Stimulated activated memory B cell treated with anti-CD40 and anti-IgM and Interleukin-4, amounts not matched to agents 10 μg/mL and 1 μg/mL and 100 μg/mL, for 72 hours (primary cell): Measurements from ENCODE around the gene UGT2A3.
"Not testable (repeated sequence)": the region's sequence is repeated elsewhere in the genome, so short reads cannot be mapped to it uniquely, and the experiment has no call there.

ENCODE experiments used
- ATAC-seq: fragments of 150-1000 bp; cut with Tn5 transposase; 2 replicates; pipeline ENCODE4 v1.10.0; 2021
- H3K27ac Mint-ChIP-seq: one replicate; pipeline ENCODE4 v1.8.0; 2022; ENCODE audit warnings: mild to moderate bottlenecking, mixed read lengths
- H3K27me3 Mint-ChIP-seq: one replicate; pipeline ENCODE4 v1.8.0; 2022; ENCODE audit warnings: mixed read lengths
- H3K36me3 Mint-ChIP-seq: one replicate; pipeline ENCODE4 v1.8.0; 2022; ENCODE audit warnings: mixed read lengths
- H3K4me1 Mint-ChIP-seq: one replicate; pipeline ENCODE4 v1.8.0; 2022; ENCODE audit warnings: mixed read lengths
- H3K4me3 Mint-ChIP-seq: one replicate; pipeline ENCODE4 v1.8.0; 2022; ENCODE audit warnings: mild to moderate bottlenecking, moderate library complexity, mixed read lengths
- H3K9me3 Mint-ChIP-seq: one replicate; pipeline ENCODE4 v1.8.0; 2022; ENCODE audit warnings: mixed read lengths

Gene UGT2A3

GRCh38 chr4:68948044-68948743, 3.4 kb downstream of the UGT2A3 start:
- H3K27me3 Mint-ChIP-seq = no peaks in the 10 kb centered on the region
- ATAC-seq = no peak
- H3K27ac Mint-ChIP-seq = no peak overlapping the region
- H3K4me1 Mint-ChIP-seq = no peaks in the 10 kb centered on the region
- H3K36me3 Mint-ChIP-seq = no peaks in the 10 kb centered on the region
- no peaks in the 10 kb centered on the region for H3K9me3 Mint-ChIP-seq
- no peak overlapping the region for H3K4me3 Mint-ChIP-seq

- Mint-ChIP-seq H3K27ac (no peak overlapping the region), H3K4me1 (no peaks in the 10 kb centered on the region), H3K36me3 (no peaks in the 10 kb centered on the region), H3K27me3 (no peaks in the 10 kb centered on the region), H3K4me3 (no peak overlapping the region), H3K9me3 (peaks cover 8% of the 10 kb centered on the region)
- ATAC-seq = no peak
These were observed 22.4 kb downstream of the UGT2A3 start for GRCh38 chr4:68929076-68929737.

DNA sequence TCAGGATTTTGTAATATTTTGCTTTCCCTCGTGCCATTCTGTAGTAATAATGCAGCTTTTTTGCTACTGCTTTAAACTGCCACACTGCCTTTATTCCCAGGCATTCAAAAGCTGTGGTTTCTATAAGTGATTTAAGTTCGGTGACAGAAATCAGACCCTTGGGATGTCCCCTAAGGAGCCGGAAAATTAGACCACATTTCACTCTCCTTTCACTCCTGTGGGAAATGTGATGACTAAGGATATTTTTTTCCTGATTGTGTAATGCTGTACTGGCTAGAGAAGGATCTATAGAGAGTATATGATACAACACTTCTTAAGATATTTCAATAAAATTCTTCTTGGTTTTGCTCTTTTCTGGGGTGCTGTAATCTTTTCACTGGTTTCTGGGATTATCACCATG, 24.4 kb downstream of the UGT2A3 start:
- Mint-ChIP-seq H3K9me3 (peaks cover 10% of the 10 kb centered on the region), H3K4me3 (no peak overlapping the region), H3K27ac (no peak overlapping the region), H3K27me3 (no peaks in the 10 kb centered on the region), H3K4me1 (no peaks in the 10 kb centered on the region), H3K36me3 (no peaks in the 10 kb centered on the region)
- ATAC-seq = no peak

- H3K4me3 Mint-ChIP-seq, H3K4me1 Mint-ChIP-seq, H3K9me3 Mint-ChIP-seq, H3K36me3 Mint-ChIP-seq, H3K27me3 Mint-ChIP-seq, H3K27ac Mint-ChIP-seq, ATAC-seq: not testable (repeated sequence)
These were observed 29.4 kb downstream of the UGT2A3 start for GRCh38 chr4:68922202-68922601.

DNA sequence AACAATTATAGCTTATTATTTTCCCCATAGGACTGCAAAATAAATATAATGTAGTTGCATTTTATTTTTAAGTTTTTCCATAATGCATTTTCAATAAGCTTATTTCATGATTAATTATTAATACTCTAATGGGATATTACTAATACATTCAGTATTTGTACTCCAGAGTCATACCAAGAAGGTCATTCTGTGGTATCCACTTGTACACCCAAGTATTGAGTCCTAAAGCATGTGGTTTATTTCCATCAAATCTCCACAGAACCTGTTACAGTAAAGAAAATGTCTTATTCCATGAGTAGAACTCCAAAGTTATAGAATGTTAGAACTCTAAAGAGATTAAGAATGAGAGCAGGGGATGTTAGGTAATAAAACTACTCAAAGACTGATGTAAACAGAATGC, 30.6 kb downstream of the UGT2A3 start:
- Mint-ChIP-seq H3K4me3 (no peak overlapping the region), H3K9me3 (peaks cover 3% of the 10 kb centered on the region), H3K27ac (no peak overlapping the region), H3K27me3 (no peaks in the 10 kb centered on the region), H3K36me3 (no peaks in the 10 kb centered on the region), H3K4me1 (no peaks in the 10 kb centered on the region)
- no peak for ATAC-seq

- Mint-ChIP-seq H3K36me3 (no peaks in the 10 kb centered on the region), H3K9me3 (no peaks in the 10 kb centered on the region), H3K4me3 (no peak overlapping the region), H3K4me1 (no peaks in the 10 kb centered on the region), H3K27me3 (no peaks in the 10 kb centered on the region), H3K27ac (no peak overlapping the region)
- ATAC-seq = no peak
These were observed 34.6 kb downstream of the UGT2A3 start for GRCh38 chr4:68917016-68917415.

DNA sequence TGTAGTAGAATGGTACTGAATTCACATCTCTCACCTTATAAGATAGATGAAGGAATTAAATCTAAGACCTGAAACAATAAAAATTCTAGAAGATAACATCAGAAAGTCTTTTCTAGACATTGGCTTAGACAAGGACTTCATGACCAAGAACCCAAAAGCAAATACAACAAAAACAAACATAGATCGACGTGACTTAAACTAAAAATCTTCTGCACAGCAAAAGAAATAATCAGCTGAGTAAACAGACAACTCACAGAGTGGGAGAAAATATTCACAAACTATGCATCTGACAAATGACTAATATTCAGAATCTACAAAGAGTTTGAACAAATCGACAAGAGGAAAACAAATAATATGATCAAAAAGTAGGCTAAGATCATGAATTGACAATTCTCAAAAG, 38.8 kb downstream of the UGT2A3 start:
- no peak overlapping the region for H3K27ac Mint-ChIP-seq
- no peak for ATAC-seq
- H3K4me1 Mint-ChIP-seq = no peaks in the 10 kb centered on the region
- H3K9me3 Mint-ChIP-seq = no peaks in the 10 kb centered on the region
- H3K36me3 Mint-ChIP-seq = no peaks in the 10 kb centered on the region
- no peak overlapping the region for H3K4me3 Mint-ChIP-seq
- no peaks in the 10 kb centered on the region for H3K27me3 Mint-ChIP-seq

DNA sequence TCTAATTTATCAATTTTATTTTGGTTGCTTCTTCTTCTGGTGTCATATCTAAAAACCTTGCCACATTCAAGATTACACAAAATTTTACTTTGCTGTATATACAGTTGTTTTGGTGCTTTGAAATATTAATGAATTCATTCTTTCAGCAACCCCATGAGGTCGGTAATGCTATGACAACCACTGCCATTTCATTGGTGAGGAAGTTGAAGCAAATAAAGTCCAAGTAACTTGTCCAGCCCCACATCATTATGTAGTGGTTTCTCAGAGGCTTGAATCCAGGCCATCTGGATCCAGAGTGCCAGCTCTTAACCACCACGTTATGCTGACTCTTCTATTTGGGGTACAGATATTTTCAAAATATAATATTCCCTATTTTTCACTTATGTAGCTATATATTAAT, 42.2 kb downstream of the UGT2A3 start:
- no peak overlapping the region for H3K27ac Mint-ChIP-seq
- no peak for ATAC-seq
- no peak overlapping the region for H3K4me3 Mint-ChIP-seq

DNA sequence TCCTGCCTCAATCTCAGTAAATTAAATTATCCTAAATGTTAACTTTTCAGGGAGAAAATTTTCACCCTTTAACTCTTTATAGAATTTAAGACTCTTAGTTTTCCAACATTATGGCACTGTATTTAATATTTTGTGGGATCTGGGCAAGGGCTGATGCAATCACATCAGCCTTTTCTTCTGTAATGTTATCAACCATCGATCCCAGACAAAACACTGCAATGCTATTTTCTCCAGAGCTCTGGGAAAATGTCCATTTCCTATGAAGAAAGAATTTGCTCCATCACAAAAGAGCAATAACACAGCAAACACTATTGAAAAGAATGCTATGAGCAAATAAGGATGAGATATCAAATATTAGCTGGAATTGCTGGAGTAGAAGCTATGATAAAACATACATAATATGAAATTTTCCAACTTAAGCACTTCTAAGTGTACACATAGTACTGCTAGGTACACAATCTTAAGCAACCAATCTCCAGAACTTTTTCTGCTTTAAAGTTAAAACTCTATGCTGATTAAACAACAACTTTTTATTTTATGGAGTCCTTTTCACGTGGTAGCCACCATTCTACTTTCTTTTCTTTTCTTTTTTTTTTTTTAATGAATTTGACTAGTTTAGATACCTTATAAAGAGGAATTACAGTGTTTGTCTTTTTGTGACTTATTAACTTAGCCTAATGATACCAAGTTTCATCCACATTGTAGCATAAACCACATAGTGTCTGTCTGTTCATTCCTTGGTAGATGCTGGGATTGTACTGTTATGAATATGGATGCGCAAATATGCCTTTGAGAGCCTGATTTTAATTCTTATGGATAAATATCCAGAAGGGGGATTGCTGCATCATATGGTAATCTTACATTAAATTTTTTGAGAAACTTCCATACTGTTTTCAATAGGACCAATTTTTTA, 43.6 kb downstream of the UGT2A3 start:
- Mint-ChIP-seq H3K4me3 (no peak overlapping the region), H3K27me3 (no peaks in the 10 kb centered on the region), H3K9me3 (no peaks in the 10 kb centered on the region), H3K4me1 (no peaks in the 10 kb centered on the region), H3K27ac (no peak overlapping the region), H3K36me3 (no peaks in the 10 kb centered on the region)
- no peak for ATAC-seq

More for the DNA sequence above, 42.2 kb downstream of the UGT2A3 start:
- no peaks in the 10 kb centered on the region for H3K36me3 Mint-ChIP-seq
- no peaks in the 10 kb centered on the region for H3K9me3 Mint-ChIP-seq
- H3K27me3 Mint-ChIP-seq = no peaks in the 10 kb centered on the region
- no peaks in the 10 kb centered on the region for H3K4me1 Mint-ChIP-seq

- no peaks in the 10 kb centered on the region for H3K36me3 Mint-ChIP-seq
- H3K27me3 Mint-ChIP-seq = no peaks in the 10 kb centered on the region
- no peak for ATAC-seq
- no peak overlapping the region for H3K4me3 Mint-ChIP-seq
- H3K9me3 Mint-ChIP-seq = no peaks in the 10 kb centered on the region
- H3K4me1 Mint-ChIP-seq = no peaks in the 10 kb centered on the region
- H3K27ac Mint-ChIP-seq = no peak overlapping the region
These were observed 44.4 kb downstream of the UGT2A3 start for GRCh38 chr4:68907245-68907644.

- Mint-ChIP-seq H3K36me3 (no peaks in the 10 kb centered on the region), H3K27ac (no peak overlapping the region), H3K4me3 (no peak overlapping the region), H3K4me1 (no peaks in the 10 kb centered on the region), H3K27me3 (no peaks in the 10 kb centered on the region), H3K9me3 (no peaks in the 10 kb centered on the region)
- no peak for ATAC-seq
These were observed 44.8 kb downstream of the UGT2A3 start for GRCh38 chr4:68906780-68907137.

- H3K36me3 Mint-ChIP-seq = no peaks in the 10 kb centered on the region
These were observed 45.4 kb downstream of the UGT2A3 start for GRCh38 chr4:68905939-68906779.

DNA sequence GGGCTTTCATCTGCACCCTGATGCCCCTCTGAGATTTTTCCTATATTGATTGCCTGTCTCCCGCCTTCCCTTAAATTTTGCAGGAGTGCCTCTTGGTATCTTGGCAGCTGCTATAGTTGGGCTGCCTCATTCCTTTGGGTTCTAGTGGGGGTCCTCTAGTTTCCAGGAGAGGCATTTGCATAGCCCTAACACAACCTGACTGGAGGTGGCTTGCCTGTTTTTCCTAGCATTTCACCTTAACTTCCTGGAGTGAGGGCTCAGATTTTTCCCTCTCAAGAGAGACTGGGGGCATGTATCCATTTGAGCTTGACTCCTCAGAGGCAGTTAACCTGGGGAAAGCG, 46.0 kb downstream of the UGT2A3 start:
- Mint-ChIP-seq H3K27me3 (no peaks in the 10 kb centered on the region), H3K36me3 (no peaks in the 10 kb centered on the region), H3K4me1 (no peaks in the 10 kb centered on the region), H3K27ac (no peak overlapping the region), H3K4me3 (no peak overlapping the region), H3K9me3 (no peaks in the 10 kb centered on the region)
- ATAC-seq = no peak

More at GRCh38 chr4:68905939-68906779, 45.4 kb downstream of the UGT2A3 start:
- H3K4me1 Mint-ChIP-seq = no peaks in the 10 kb centered on the region
- no peaks in the 10 kb centered on the region for H3K27me3 Mint-ChIP-seq
- no peak overlapping the region for H3K4me3 Mint-ChIP-seq
- H3K27ac Mint-ChIP-seq = no peak overlapping the region
- no peaks in the 10 kb centered on the region for H3K9me3 Mint-ChIP-seq
- ATAC-seq = no peak

- Mint-ChIP-seq H3K4me1 (no peaks in the 10 kb centered on the region), H3K4me3 (no peak overlapping the region), H3K27ac (no peak overlapping the region), H3K9me3 (no peaks in the 10 kb centered on the region), H3K36me3 (no peaks in the 10 kb centered on the region), H3K27me3 (no peaks in the 10 kb centered on the region)
- no peak for ATAC-seq
These were observed 46.8 kb downstream of the UGT2A3 start for GRCh38 chr4:68904786-68905185.

DNA sequence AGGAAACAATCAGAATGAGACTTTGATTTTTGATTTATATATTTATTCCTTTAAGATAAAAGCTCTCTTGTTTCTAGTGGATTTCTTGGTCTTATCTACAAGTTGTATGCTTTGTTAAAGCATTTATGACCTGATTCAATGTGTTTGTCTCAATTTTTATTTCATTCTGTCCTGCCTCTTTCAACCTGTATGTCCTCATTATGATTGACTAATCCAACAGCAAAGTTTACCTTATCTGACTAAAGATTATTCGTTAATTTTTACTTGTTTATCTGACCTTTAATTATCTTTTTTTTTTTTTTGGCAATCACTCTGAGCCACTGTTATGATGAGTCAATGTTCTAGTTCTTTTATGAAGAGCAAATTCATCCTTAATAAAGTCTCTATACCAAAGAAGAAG, 54.9 kb downstream of the UGT2A3 start:
- H3K4me3 Mint-ChIP-seq = no peak overlapping the region
- H3K4me1 Mint-ChIP-seq = no peaks in the 10 kb centered on the region
- H3K27ac Mint-ChIP-seq = no peak overlapping the region
- no peak for ATAC-seq
- peaks cover 4% of the 10 kb centered on the region for H3K9me3 Mint-ChIP-seq
- no peaks in the 10 kb centered on the region for H3K36me3 Mint-ChIP-seq
- H3K27me3 Mint-ChIP-seq = no peaks in the 10 kb centered on the region
